CD14-positive monocyte (primary cell): ENCODE measurements around the gene SGTB. TPM values are rescaled to one million over a fixed set of nuclear protein-coding genes. Genes with fewer than 3 reads are reported as not detected.

ENCODE experiments used
- DNase-seq, 3 donors: peaks; one replicate each; pipeline ENCODE4 v3.0.0-alpha.2; 2011 to 2022
- H2AFZ ChIP-seq: 2 replicates; pipeline ENCODE4 v1.6.0; 2012; ENCODE audit warnings: mild to moderate bottlenecking, low read depth, low read length, inconsistent platforms; ENCODE audit not compliant: insufficient read depth, poor library complexity, severe bottlenecking
- H3K27ac ChIP-seq, 2 donors: 1 replicate in 1 of 2; 2 replicates in 1 of 2; pipeline ENCODE4 v1.5.1; 2012 to 2013; ENCODE audit warnings: low read length in 2 of 2, control low read depth in 1 of 2, inconsistent platforms in 1 of 2, low read depth in 1 of 2, mild to moderate bottlenecking in 1 of 2
- H3K27me3 ChIP-seq, 2 donors: one replicate each; pipeline versions ENCODE4 v1.6.0 to v1.6.1; 2011 to 2013; ENCODE audit warnings: low read length in 2 of 2; ENCODE audit not compliant: control insufficient read depth in 2 of 2, insufficient read depth in 2 of 2
- H3K36me3 ChIP-seq, 2 donors: replicated peaks in 1 of 2; 1 replicate in 1 of 2; 2 replicates in 1 of 2; pipeline versions ENCODE4 v1.5.1 to v1.6.1; 2012 to 2013; ENCODE audit warnings: low read length in 2 of 2, control low read depth in 1 of 2, inconsistent platforms in 1 of 2, mild to moderate bottlenecking in 1 of 2; ENCODE audit not compliant: insufficient read depth in 2 of 2, control insufficient read depth in 1 of 2
- H3K4me1 ChIP-seq, 2 donors: 1 replicate in 1 of 2; 2 replicates in 1 of 2; pipeline versions ENCODE4 v1.5.1 to v1.6.1; 2012 to 2013; ENCODE audit warnings: low read length in 2 of 2, control low read depth in 1 of 2, inconsistent platforms in 1 of 2, mild to moderate bottlenecking in 1 of 2, moderate library complexity in 1 of 2; ENCODE audit not compliant: insufficient read depth in 2 of 2, control insufficient read depth in 1 of 2
- H3K4me2 ChIP-seq: replicated peaks from 2 replicates; pipeline ENCODE3; 2012; ENCODE audit warnings: low read length, moderate library complexity, mild to moderate bottlenecking; ENCODE audit not compliant: poor library complexity, severe bottlenecking; ENCODE audit errors: extremely low read depth
- H3K4me3 ChIP-seq, 3 experiments: fragments of 200-600 bp in 1 of 3; sonication (generic) in 1 of 3; replicated peaks in 1 of 3; 1 replicate in 2 of 3; 2 replicates in 1 of 3; pipeline ENCODE4 v1.5.1; 2011 to 2013; ENCODE audit warnings: low read length in 3 of 3, mild to moderate bottlenecking in 3 of 3, control low read depth in 2 of 3, low read depth in 2 of 3, inconsistent platforms in 1 of 3, moderate library complexity in 1 of 3
- H3K79me2 ChIP-seq: 2 replicates; pipeline ENCODE4 v1.6.0; 2012; ENCODE audit warnings: mild to moderate bottlenecking, control low read depth, inconsistent platforms, low read length, moderate library complexity; ENCODE audit not compliant: insufficient read depth
- H3K9ac ChIP-seq: 2 replicates; pipeline ENCODE4 v1.6.0; 2017; ENCODE audit warnings: low read length, mild to moderate bottlenecking; ENCODE audit not compliant: insufficient read depth, poor library complexity, severe bottlenecking
- H3K9me3 ChIP-seq, 2 donors: replicated peaks in 1 of 2; 1 replicate in 1 of 2; 2 replicates in 1 of 2; pipeline versions ENCODE4 v1.5.1 to v1.6.1; 2012 to 2013; ENCODE audit warnings: low read length in 2 of 2, control low read depth in 1 of 2; ENCODE audit not compliant: control insufficient read depth in 1 of 2, insufficient read depth in 1 of 2
- H4K20me1 ChIP-seq: 2 replicates; pipeline ENCODE4 v1.6.0; 2012; ENCODE audit warnings: mild to moderate bottlenecking, low read length, control low read depth, moderate library complexity; ENCODE audit not compliant: insufficient read depth
- H3K27ac Mint-ChIP-seq, 7 donors: one replicate each; pipeline ENCODE4 v1.8.0; 2020; ENCODE audit warnings: mild to moderate bottlenecking in 7 of 7, mixed read lengths in 7 of 7, moderate library complexity in 6 of 7, inconsistent platforms in 2 of 7
- H3K27me3 Mint-ChIP-seq, 3 donors: one replicate each; pipeline ENCODE4 v1.8.0; 2021 to 2022; ENCODE audit warnings: low read depth in 3 of 3, mild to moderate bottlenecking in 3 of 3, mixed read lengths in 3 of 3, moderate library complexity in 3 of 3, inconsistent platforms in 1 of 3
- H3K36me3 Mint-ChIP-seq, 2 donors: one replicate each; pipeline ENCODE4 v1.8.0; 2020; ENCODE audit warnings: mixed read lengths in 2 of 2, inconsistent platforms in 1 of 2, mild to moderate bottlenecking in 1 of 2
- H3K4me1 Mint-ChIP-seq: one replicate; pipeline ENCODE4 v1.8.0; 2020; ENCODE audit warnings: mild to moderate bottlenecking, mixed read lengths
- H3K4me3 Mint-ChIP-seq, 2 donors: one replicate each; pipeline ENCODE4 v1.8.0; 2020; ENCODE audit warnings: mild to moderate bottlenecking in 2 of 2, mixed read lengths in 2 of 2, moderate library complexity in 1 of 2
- H3K9me3 Mint-ChIP-seq, 7 donors: one replicate each; pipeline ENCODE4 v1.8.0; 2020 to 2022; ENCODE audit warnings: mixed read lengths in 7 of 7, mild to moderate bottlenecking in 6 of 7, moderate library complexity in 6 of 7, inconsistent platforms in 2 of 7
- CTCF ChIP-seq: fragments of 200-600 bp; IDR thresholded peaks from one replicate; pipeline ENCODE4 v1.8.0; 2022; ENCODE audit warnings: antibody characterized with exemption, mild to moderate bottlenecking
- WGBS: methylation state at CpG from one replicate; pipeline ENCODE4 v1.1.5; 2013; ENCODE audit warnings: missing lambda C conversion rate; ENCODE audit not compliant: insufficient coverage; 5-methylcytosine and 5-hydroxymethylcytosine counted together
- intact Hi-C, 2 donors: fragments of 100-400 bp; cut with micrococcal nuclease; formaldehyde crosslinking; loops; one replicate each; pipeline versions ENCODE4 v1.15.0 to v1.15.1; 2023
- polyA plus RNA-seq, 3 donors: library from polyadenylated mRNA; depleted of rRNA in 1 of 3; unstranded in 2 of 3; stranded (reverse) in 1 of 3; fragments of 300-500 nt in 2 of 3; fragments of >200 nt in 1 of 3; fragmentation: Illumina TruSeq in 2 of 3; gene quantifications; 1 replicate in 2 of 3; 2 replicates in 1 of 3; pipeline ENCODE4 v1.2.3, GENCODE V29; 2012 to 2021

The SGTB gene
- polyA plus RNA-seq, 3 donors: 7.4 to 16.5 (median 7.6) TPM

- Histone ChIP-seq H3K36me3 (peaks cover 24 to 38% of the 10 kb centered on the region in 2 donors), H3K27ac (no peak overlapping the region), H3K4me2 (no peak overlapping the region), H4K20me1 (peaks cover 19% of the 10 kb centered on the region), H3K4me1 (peaks cover 11 to 17% of the 10 kb centered on the region in 2 donors), H3K4me3 (no peak overlapping the region), H3K9me3 (no peaks in the 10 kb centered on the region), H2AFZ (no peak overlapping the region), H3K27me3 (no peaks in the 10 kb centered on the region), H3K79me2 (peaks cover 68% of the 10 kb centered on the region), H3K9ac (no peak overlapping the region)
- no peak overlapping the region for H3K27ac Mint-ChIP-seq
- no peak for DNase-seq
- H3K4me3 Mint-ChIP-seq: no peak overlapping the region
- intact Hi-C loops: loop anchor here (5.0 to 10.0 kb wide), 4 partner anchors 102 to 525 kb away; partner anchors contain the start of genes NLN (in 2 of the 2), SGTB (in 2 of the 2) and SREK1 (in 2 of the 2)
- no CpG with 5 or more reads among the region's 4 CpGs for WGBS
- H3K36me3 Mint-ChIP-seq: peaks cover 19 to 27% of the 10 kb centered on the region in 2 donors
- peaks cover 18% of the 10 kb centered on the region for H3K4me1 Mint-ChIP-seq
- H3K27me3 Mint-ChIP-seq: no peaks in the 10 kb centered on the region
- H3K9me3 Mint-ChIP-seq: no peaks in the 10 kb centered on the region
- TF ChIP-seq CTCF: no peak
Observed at GRCh38 chr5:65620021-65620420, 101.9 kb downstream of the SGTB start.

Other genes starting within 250 kb of the SGTB start
- under 1 TPM in 1 of 3 donors, not detected in 2; 0.01 TPM for gene ADAMTS6, start 240.2 kb downstream of the SGTB start, polyA plus RNA-seq
- gene CENPK, start 158.9 kb downstream of the SGTB start, polyA plus RNA-seq: 1 to 10 TPM in 1 of 3 donors, under 1 TPM in 2; 0.27 to 1.8 (median 0.83) TPM
- gene PPWD1, start 158.8 kb downstream of the SGTB start, polyA plus RNA-seq: 10 to 100 TPM in 2 of 3 donors, 1 to 10 TPM in 1; 7.7 to 23.9 (median 12.3) TPM
- 1 to 10 TPM; 3.2 to 5.6 (median 3.3) TPM for gene TRIM23, start 97.8 kb downstream of the SGTB start, polyA plus RNA-seq
- gene SHLD3, start 97.1 kb downstream of the SGTB start, polyA plus RNA-seq: 1 to 10 TPM; 2.0 to 4.9 (median 2.6) TPM
- gene TRAPPC13, start 97.1 kb downstream of the SGTB start, polyA plus RNA-seq: 10 to 100 TPM; 12.0 to 17.3 (median 14.9) TPM
- 10 to 100 TPM in 2 of 3 donors, 1 to 10 TPM in 1; 8.7 to 39.2 (median 17.7) TPM for gene NLN, start 96 bp upstream of the SGTB start, polyA plus RNA-seq
- gene ERBIN, start 204.5 kb upstream of the SGTB start, polyA plus RNA-seq: 10 to 100 TPM; 25.2 to 43.3 (median 28.6) TPM